Measurements from ENCODE around the gene TGFBR1. TPM values are rescaled to one million over a fixed set of nuclear protein-coding genes. Genes with fewer than 3 reads are reported as not detected.

TGFBR1 gene
- 10 to 100 TPM; 60.7 to 71.2 TPM for total RNA-seq

- H3K36me3 Mint-ChIP-seq (ENCODE audit: low read depth) = peaks cover 42% of the 10 kb centered on the region
- H3K4me1 Mint-ChIP-seq = peaks cover 64% of the 10 kb centered on the region
- CTCF ChIA-PET = interaction anchor here (1.0 to 7.0 kb wide), 7 partner anchors 10 to 90 kb away, joined by 3 to 53 read pairs (median 6); no protein-coding TSS in a partner anchor
Observed at GRCh38 chr9:99104459-99105151, at the start of gene TGFBR1. TSS of gene TGFBR1 (plus strand) at chr9:99105113. CDS start at chr9:99105206, 93 bp downstream.

DNA sequence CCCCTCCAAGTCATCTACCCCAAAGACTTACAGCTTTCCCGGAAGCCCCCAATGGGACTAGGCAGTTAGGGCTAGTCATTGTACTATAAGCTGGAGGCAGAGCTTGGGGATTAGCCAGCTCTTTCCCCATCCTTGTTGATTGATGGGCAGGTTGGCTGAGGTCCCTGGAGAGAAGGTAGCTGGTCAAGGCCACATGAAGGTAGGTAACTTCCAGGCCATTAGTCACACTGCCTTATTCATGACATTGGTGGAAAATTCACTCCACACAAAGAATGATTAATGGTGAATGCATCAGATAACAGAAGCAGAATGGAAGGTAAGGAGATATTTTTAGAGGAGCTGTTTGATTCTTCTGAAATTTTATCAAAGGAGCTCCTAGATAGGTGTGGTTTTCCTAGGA, 49.5 kb upstream of the TGFBR1 start:
- Mint-ChIP-seq H3K4me3 (no peak overlapping the region), H3K9me3 (peaks cover 19% of the 10 kb centered on the region), H3K27me3 (peaks cover 2% of the 10 kb centered on the region), H3K4me1 (peaks cover 68% of the 10 kb centered on the region), H3K27ac (no peak overlapping the region), H3K36me3 (ENCODE audit: low read depth) (peaks cover 19% of the 10 kb centered on the region)
- ChIA-PET CTCF (interaction anchor here (0.7 to 2.1 kb wide), 3 partner anchors 10 to 28 kb away, joined by 3 to 9 read pairs (median 5); no protein-coding TSS in a partner anchor), POLR2A (no interaction called here)
- DNase-seq = no peak

More at GRCh38 chr9:99104459-99105151, at the start of gene TGFBR1:
- Mint-ChIP-seq H3K27ac (peak within 1 kb of the TSS; percentile 96), H3K4me3 (peak within 1 kb of the TSS; percentile 87), H3K27me3 (no peaks in the 10 kb centered on the region), H3K9me3 (peaks cover 13% of the 10 kb centered on the region)
- DNase-seq = peak; percentile 91
- POLR2A ChIA-PET = interaction anchor here (0.6 to 1.8 kb wide), 4 partner anchors 9 to 47 kb away, joined by 3 to 5 read pairs (median 4); no protein-coding TSS in a partner anchor

- ChIA-PET CTCF (interaction anchor here (0.7 kb wide), 1 partner anchor 21 kb away, joined by 5 read pairs; no protein-coding TSS in a partner anchor), POLR2A (no interaction called here)
- Mint-ChIP-seq H3K4me3 (no peak overlapping the region), H3K27me3 (peaks cover 2% of the 10 kb centered on the region), H3K9me3 (peaks cover 19% of the 10 kb centered on the region), H3K4me1 (peaks cover 65% of the 10 kb centered on the region), H3K36me3 (ENCODE audit: low read depth) (peaks cover 22% of the 10 kb centered on the region), H3K27ac (peak overlapping the region; percentile 64)
- no peak for DNase-seq
Observed at GRCh38 chr9:99056186-99056585, 48.7 kb upstream of the TGFBR1 start.

GRCh38 chr9:99056886-99057664, 47.8 kb upstream of the TGFBR1 start:
- ChIA-PET POLR2A (interaction anchor here (1.3 kb wide), 1 partner anchor 48 kb away, joined by 3 read pairs; no protein-coding TSS in a partner anchor), CTCF (interaction anchor here (1.0 to 3.4 kb wide), 7 partner anchors 25 to 144 kb away, joined by 3 to 16 read pairs (median 3); partner anchors contain the start of gene TGFBR1)
- Mint-ChIP-seq H3K27me3 (peaks cover 6% of the 10 kb centered on the region), H3K27ac (peak overlapping the region; percentile 93), H3K4me3 (peak overlapping the region; percentile 75), H3K4me1 (peaks cover 65% of the 10 kb centered on the region), H3K36me3 (ENCODE audit: low read depth) (peaks cover 25% of the 10 kb centered on the region), H3K9me3 (peaks cover 19% of the 10 kb centered on the region)
- peak; percentile 19 for DNase-seq

GRCh38 chr9:99057665-99058625, 47.0 kb upstream of the TGFBR1 start:
- Mint-ChIP-seq H3K27ac (peak overlapping the region; percentile 93), H3K9me3 (peaks cover 25% of the 10 kb centered on the region), H3K4me1 (peaks cover 62% of the 10 kb centered on the region), H3K4me3 (peak overlapping the region; percentile 75), H3K27me3 (peaks cover 14% of the 10 kb centered on the region), H3K36me3 (ENCODE audit: low read depth) (peaks cover 28% of the 10 kb centered on the region)
- ChIA-PET POLR2A (interaction anchor here (0.5 to 1.3 kb wide), 3 partner anchors 17 to 80 kb away, joined by 3 to 5 read pairs (median 3); no protein-coding TSS in a partner anchor), CTCF (interaction anchor here (0.7 to 3.4 kb wide), 16 partner anchors 12 to 145 kb away, joined by 3 to 16 read pairs (median 4); partner anchors contain the start of gene TGFBR1)
- DNase-seq = peak; percentile 91

DNA sequence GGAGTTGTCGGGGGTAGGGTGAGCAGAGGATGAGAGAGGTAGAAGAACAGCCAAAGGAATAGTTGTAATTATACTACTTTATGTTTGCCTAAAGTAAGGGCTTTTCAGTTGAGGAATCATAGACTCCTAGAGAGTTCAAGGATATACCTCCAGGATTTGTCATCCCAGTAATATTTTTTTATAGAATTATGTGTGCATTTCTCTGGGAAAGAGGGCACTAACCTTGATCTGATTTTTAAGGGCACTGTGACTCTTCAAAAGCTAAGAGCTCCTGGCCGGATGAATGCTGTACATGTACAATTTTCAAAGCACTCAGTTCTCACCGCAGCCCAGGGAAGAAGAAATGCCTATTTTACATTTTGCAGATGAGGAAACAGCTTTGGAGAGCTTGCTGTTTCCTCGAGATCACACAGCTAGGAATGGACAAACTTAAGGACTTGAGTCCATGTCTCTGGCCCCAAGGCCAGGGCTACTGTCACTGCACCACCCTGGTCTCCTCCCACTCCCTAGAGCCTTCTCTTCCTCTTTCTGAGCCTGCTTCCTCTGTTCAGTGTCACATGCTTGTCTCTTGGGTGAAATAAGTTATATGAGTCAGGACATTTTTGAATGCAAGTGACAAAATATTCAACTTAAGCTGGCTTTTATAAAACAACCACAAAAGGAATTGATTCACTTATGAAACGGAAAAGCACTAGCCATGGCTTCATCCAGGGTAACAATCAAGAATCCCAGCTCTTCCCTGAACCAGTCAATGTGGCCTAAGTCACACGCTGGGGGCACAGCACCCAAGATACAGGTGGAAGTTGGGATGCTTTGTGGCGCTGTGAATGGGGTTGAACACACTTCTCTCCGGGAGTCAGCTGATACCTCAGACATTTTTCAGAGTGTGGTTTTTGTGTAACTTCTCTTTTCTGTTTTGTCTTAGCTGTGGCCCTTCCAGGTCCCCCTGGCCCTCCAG, 45.7 kb upstream of the TGFBR1 start:
- H3K4me1 Mint-ChIP-seq = peaks cover 65% of the 10 kb centered on the region
- POLR2A ChIA-PET = interaction anchor here (1.3 kb wide), 1 partner anchor 358 kb away, joined by 3 read pairs; no protein-coding TSS in a partner anchor
- H3K36me3 Mint-ChIP-seq (ENCODE audit: low read depth) = peaks cover 32% of the 10 kb centered on the region

GRCh38 chr9:99060621-99061020, 44.3 kb upstream of the TGFBR1 start:
- Mint-ChIP-seq H3K4me1 (peaks cover 62% of the 10 kb centered on the region), H3K27ac (no peak overlapping the region), H3K9me3 (peaks cover 20% of the 10 kb centered on the region), H3K36me3 (ENCODE audit: low read depth) (peaks cover 30% of the 10 kb centered on the region), H3K27me3 (peaks cover 16% of the 10 kb centered on the region), H3K4me3 (no peak overlapping the region)
- ChIA-PET POLR2A (no interaction called here), CTCF (interaction anchor here (1.8 to 3.4 kb wide), 4 partner anchors 11 to 32 kb away, joined by 5 to 16 read pairs (median 10); no protein-coding TSS in a partner anchor)
- no peak for DNase-seq

More for the DNA sequence above, 45.7 kb upstream of the TGFBR1 start:
- H3K27me3 Mint-ChIP-seq = peaks cover 16% of the 10 kb centered on the region
- H3K4me3 Mint-ChIP-seq = peak overlapping the region; percentile 75
- DNase-seq = peak; percentile 41
- H3K27ac Mint-ChIP-seq = peak overlapping the region; percentile 93
- peaks cover 29% of the 10 kb centered on the region for H3K9me3 Mint-ChIP-seq
- CTCF ChIA-PET = interaction anchor here (0.6 to 3.4 kb wide), 13 partner anchors 9 to 80 kb away, joined by 3 to 16 read pairs (median 5); no protein-coding TSS in a partner anchor

DNA sequence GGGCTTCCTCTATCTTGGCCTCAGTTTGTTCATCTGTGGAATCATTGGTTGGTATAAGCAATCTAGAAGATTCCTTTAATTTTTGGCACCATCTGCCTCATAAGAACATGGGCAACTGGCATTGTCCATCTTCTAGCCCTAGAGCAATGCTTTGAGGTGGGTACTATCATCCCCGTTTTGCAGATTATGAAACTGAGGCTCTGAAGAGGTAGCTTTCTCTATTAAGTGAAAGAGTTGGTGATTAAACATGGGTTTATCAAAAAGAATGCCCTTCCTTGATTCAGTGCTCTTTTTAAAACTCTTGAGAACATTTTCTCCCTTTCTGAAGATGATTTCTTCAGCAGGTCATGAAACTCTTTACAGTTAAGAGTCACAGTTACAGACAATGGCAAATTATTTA, 42.4 kb upstream of the TGFBR1 start:
- POLR2A ChIA-PET = no interaction called here
- no peak overlapping the region for H3K27ac Mint-ChIP-seq
- no peak overlapping the region for H3K4me3 Mint-ChIP-seq
- peaks cover 11% of the 10 kb centered on the region for H3K9me3 Mint-ChIP-seq
- peaks cover 14% of the 10 kb centered on the region for H3K27me3 Mint-ChIP-seq
- peaks cover 22% of the 10 kb centered on the region for H3K36me3 Mint-ChIP-seq (ENCODE audit: low read depth)
- DNase-seq = no peak
- CTCF ChIA-PET = interaction anchor here (1.1 to 2.4 kb wide), 4 partner anchors 9 to 30 kb away, joined by 3 to 6 read pairs (median 4); no protein-coding TSS in a partner anchor
- peaks cover 45% of the 10 kb centered on the region for H3K4me1 Mint-ChIP-seq

DNA sequence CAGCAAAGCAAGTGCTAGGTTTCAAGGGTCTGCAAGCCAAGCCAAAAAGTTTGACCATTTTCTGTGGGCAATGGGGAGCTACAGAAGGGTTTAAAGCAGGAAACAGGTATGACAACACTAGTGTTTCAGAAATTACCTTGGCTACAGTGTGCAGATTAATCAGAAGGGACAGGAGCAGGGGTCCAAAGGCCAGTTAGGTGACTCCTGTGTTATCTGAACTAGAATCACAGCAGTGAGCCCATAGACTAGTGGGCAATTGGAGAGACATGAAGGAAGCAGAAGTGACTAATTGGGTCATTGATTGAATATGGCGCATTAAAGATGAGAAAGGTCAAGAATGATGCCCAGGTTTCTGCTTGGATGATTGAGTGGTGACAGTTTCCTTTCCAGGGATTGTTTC, 41.4 kb upstream of the TGFBR1 start:
- DNase-seq = no peak
- H3K4me3 Mint-ChIP-seq = no peak overlapping the region
- peaks cover 11% of the 10 kb centered on the region for H3K9me3 Mint-ChIP-seq
- POLR2A ChIA-PET = no interaction called here
- no peak overlapping the region for H3K27ac Mint-ChIP-seq
- peaks cover 24% of the 10 kb centered on the region for H3K36me3 Mint-ChIP-seq (ENCODE audit: low read depth)
- peaks cover 14% of the 10 kb centered on the region for H3K27me3 Mint-ChIP-seq
- peaks cover 42% of the 10 kb centered on the region for H3K4me1 Mint-ChIP-seq
- CTCF ChIA-PET = interaction anchor here (1.8 kb wide), 1 partner anchor 29 kb away, joined by 3 read pairs; no protein-coding TSS in a partner anchor

DNA sequence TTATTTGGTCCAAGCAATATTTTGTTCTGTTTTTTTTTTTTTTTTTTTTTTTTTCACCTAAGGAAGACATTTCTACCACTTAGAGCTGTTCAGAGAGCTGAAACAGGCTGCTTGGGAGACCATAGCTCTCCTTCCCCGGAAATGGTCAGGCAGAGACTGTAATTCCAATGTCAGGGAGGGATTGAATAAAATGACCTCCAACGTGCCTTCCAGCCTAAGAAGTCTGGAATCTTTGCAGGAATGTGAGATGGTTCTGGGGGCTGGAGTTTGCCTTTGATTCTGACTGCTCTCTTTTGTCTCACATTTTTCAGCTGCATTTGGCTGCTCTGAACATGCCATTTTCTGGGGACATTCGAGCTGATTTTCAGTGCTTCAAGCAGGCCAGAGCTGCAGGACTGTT, 38.3 kb upstream of the TGFBR1 start:
- H3K27me3 Mint-ChIP-seq = peaks cover 14% of the 10 kb centered on the region
- POLR2A ChIA-PET = interaction anchor here (0.6 kb wide), 1 partner anchor 71 kb away, joined by 8 read pairs; no protein-coding TSS in a partner anchor
- H3K9me3 Mint-ChIP-seq = peaks cover 20% of the 10 kb centered on the region
- H3K4me3 Mint-ChIP-seq = no peak overlapping the region
- DNase-seq = no peak
- H3K4me1 Mint-ChIP-seq = peaks cover 55% of the 10 kb centered on the region
- no peak overlapping the region for H3K27ac Mint-ChIP-seq
- H3K36me3 Mint-ChIP-seq (ENCODE audit: low read depth) = peaks cover 25% of the 10 kb centered on the region
- CTCF ChIA-PET = interaction anchor here (1.0 to 2.4 kb wide), 2 partner anchors 12 to 15 kb away, joined by 4 to 11 read pairs; no protein-coding TSS in a partner anchor

Data from activated CD4-positive, alpha-beta T cell treated with anti-CD3 and anti-CD28 coated beads, Interleukin-2, amount 10 ng/mL, durations not matched to agents 7 days and 5 days (primary cell).